Measurements from ENCODE around the gene GPR171. TPM values are rescaled to one million over a fixed set of nuclear protein-coding genes. Genes with fewer than 3 reads are reported as not detected.

The GPR171 gene
- total RNA-seq, 1 donor from 2014 or later = not detected

DNA sequence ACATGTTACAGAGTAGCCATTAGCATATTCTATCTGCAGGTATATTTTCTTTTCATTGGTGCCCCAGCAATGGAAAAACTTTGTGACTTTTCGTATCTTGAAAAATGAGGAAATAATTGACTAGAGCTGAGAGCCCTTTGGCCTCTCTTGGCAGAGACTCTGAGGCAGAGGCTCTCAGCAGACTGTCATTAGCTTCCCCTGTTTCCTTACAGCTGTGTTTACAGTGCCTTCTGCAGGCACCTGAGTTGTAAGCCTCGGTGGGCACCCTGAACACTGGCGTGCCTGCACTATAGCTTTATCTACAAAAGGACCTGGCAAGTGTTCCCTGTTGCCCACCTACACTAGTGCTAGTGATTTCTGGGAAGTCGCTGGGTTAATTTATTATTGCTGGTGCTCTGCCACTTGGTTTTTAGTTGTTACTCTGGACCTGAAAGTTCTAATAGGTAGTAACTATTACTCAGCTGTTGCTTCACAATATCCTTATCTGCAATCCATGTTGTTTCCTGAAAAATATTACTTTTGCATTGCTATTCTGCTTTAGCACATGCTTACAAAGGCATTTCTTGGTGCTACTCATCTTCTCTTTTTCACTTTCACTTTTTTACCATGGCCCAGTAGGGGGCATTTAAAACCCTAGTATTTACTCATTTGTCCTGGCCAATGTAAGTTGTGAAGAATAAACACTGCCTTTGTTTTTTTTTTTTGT is 7.8 kb upstream of the GPR171 start:
- TF ChIP-seq, protein P1, sequence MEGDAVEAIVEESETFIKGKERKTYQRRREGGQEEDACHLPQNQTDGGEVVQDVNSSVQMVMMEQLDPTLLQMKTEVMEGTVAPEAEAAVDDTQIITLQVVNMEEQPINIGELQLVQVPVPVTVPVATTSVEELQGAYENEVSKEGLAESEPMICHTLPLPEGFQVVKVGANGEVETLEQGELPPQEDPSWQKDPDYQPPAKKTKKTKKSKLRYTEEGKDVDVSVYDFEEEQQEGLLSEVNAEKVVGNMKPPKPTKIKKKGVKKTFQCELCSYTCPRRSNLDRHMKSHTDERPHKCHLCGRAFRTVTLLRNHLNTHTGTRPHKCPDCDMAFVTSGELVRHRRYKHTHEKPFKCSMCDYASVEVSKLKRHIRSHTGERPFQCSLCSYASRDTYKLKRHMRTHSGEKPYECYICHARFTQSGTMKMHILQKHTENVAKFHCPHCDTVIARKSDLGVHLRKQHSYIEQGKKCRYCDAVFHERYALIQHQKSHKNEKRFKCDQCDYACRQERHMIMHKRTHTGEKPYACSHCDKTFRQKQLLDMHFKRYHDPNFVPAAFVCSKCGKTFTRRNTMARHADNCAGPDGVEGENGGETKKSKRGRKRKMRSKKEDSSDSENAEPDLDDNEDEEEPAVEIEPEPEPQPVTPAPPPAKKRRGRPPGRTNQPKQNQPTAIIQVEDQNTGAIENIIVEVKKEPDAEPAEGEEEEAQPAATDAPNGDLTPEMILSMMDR (IDR thresholded peaks at IDR 0.05; ENCODE audit: insufficient read depth, low read length, severe bottlenecking) = no peak

DNA sequence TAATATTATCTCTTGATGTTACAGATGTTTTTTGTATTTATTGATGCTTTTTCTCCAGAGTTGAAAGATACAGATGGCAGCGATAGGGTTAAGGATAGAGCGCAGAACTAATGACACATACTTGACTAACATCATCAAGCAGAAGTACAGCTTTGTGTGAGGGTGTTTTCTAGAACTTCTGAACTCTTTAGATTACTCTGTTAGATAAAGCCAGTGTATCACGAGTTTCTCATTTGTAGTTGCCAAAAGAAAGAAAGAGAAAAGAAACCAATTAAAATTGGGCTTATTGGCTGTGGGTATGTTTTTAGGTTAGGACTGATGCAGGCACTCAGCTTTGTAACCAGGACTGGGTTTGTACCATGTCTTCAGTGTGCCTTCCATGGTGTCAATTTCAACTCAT is 6.6 kb upstream of the GPR171 start:
- TF ChIP-seq, protein P1 (IDR thresholded peaks at IDR 0.05; ENCODE audit: insufficient read depth, low read length, severe bottlenecking) = no peak
- H3K27me3 ChIP-seq (ENCODE audit: control insufficient read depth, insufficient read depth, low read length) = no peaks in the 10 kb centered on the region
- peak; percentile 31 for DNase-seq (ENCODE audit: low read depth)
- H3K36me3 ChIP-seq (ENCODE audit: control insufficient read depth, insufficient read depth, low read length) = no peaks in the 10 kb centered on the region
- no peak overlapping the region for H3K4me3 ChIP-seq (ENCODE audit: low read depth, low read length)
- FAIRE-seq = no peak

More for the DNA sequence above, 7.8 kb upstream of the GPR171 start:
- H3K36me3 ChIP-seq (ENCODE audit: control insufficient read depth, insufficient read depth, low read length) = no peaks in the 10 kb centered on the region
- H3K4me3 ChIP-seq (ENCODE audit: low read depth, low read length) = no peak overlapping the region
- FAIRE-seq (no peak), DNase-seq (ENCODE audit: low read depth) (no peak)
- no peaks in the 10 kb centered on the region for H3K27me3 ChIP-seq (ENCODE audit: control insufficient read depth, insufficient read depth, low read length)

DNA sequence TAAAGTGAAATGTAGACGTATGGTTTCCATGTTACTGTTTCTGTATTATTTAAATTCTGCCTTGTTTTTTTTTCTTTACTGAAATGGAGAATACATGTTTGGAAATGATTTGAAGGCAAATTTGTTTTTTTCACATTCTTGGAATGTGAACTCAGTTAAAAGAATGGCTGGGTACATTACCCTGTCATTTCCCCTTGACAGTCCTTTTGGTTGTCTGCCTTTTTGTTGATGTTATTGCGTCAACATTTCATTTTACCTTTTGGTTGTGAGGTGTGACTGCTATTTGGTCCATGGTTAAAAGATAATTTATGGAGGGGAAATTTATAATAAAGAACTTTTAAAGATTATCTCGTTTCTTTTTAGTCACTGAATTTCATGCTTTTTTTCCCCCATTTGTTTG is 3.2 kb upstream of the GPR171 start:
- DNase-seq (ENCODE audit: low read depth) = no peak
- Histone ChIP-seq H3K27me3 (ENCODE audit: control insufficient read depth, insufficient read depth, low read length) (no peaks in the 10 kb centered on the region), H3K4me3 (ENCODE audit: low read depth, low read length) (no peak overlapping the region), H3K36me3 (ENCODE audit: control insufficient read depth, insufficient read depth, low read length) (no peaks in the 10 kb centered on the region)
- FAIRE-seq = no peak
- TF ChIP-seq, protein P1 (IDR thresholded peaks at IDR 0.05; ENCODE audit: insufficient read depth, low read length, severe bottlenecking) = no peak

DNA sequence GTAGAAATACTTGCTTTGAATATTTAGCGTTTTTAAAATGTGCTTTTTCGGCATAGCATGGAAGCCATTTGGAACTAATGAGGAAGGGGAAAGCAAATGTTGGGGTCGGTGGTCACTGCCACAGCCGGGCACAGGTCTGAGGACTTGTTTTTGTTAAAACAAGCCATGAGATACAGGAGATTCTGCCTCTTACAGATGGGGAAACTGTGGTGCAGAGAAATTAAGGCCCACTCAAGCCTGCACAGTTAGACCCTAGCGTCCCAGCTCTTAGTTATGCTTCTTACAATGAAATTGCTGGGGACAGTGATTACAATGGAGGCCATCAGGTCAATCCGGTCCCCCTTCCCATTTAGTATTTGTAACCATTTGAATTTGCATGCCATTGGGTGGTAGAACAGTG is 2.5 kb upstream of the GPR171 start:
- TF ChIP-seq, protein P1 (IDR thresholded peaks at IDR 0.05; ENCODE audit: insufficient read depth, low read length, severe bottlenecking) = no peak

DNA sequence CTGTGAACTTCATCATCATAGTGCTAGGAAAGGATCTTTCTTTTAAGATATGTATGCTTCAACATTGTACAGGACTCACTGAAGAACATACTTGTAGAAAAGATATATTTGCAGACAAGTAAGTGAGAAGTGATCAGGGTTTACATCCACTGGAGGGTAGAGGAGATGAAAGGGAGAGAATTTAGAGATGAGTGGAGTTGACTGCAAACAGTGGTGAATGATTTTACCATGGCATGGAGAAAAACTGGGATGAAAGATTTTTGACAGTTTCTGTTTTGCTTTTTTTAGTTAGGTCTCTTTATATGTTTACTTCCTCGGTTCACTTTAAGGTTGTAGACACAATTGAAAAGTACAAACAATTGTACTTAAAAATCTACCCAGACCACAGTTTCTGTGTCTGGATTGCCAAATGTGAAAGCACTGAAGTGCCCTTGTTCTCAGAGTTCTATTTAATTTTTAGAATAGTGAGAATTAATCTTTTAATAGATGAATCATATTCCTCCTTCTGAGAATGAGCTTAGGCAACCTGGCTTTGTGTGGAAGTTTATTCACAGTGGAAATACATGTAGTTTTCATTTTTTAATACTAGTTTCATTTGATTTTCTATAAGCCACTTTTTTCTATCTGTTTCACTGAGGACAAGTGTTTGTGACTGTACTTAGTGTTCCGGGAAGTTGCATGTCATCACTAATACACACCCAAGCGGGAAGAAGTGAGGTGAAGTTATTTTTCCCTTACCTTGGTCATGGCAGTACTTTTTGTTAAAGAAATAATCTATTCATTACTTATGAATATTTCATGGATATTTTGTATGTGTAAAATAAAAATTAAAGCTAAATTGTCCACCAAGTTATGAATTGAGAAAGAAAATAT is 1.8 kb upstream of the GPR171 start:
- Histone ChIP-seq H3K4me3 (ENCODE audit: low read depth, low read length) (no peak overlapping the region), H3K27me3 (ENCODE audit: control insufficient read depth, insufficient read depth, low read length) (no peaks in the 10 kb centered on the region), H3K36me3 (ENCODE audit: control insufficient read depth, insufficient read depth, low read length) (no peaks in the 10 kb centered on the region)
- TF ChIP-seq, protein P1 (IDR thresholded peaks at IDR 0.05; ENCODE audit: insufficient read depth, low read length, severe bottlenecking) = no peak
- DNase-seq (ENCODE audit: low read depth) (no peak), FAIRE-seq (no peak)

More for the DNA sequence above, 2.5 kb upstream of the GPR171 start:
- Histone ChIP-seq H3K36me3 (ENCODE audit: control insufficient read depth, insufficient read depth, low read length) (no peaks in the 10 kb centered on the region), H3K27me3 (ENCODE audit: control insufficient read depth, insufficient read depth, low read length) (no peaks in the 10 kb centered on the region), H3K4me3 (ENCODE audit: low read depth, low read length) (no peak overlapping the region)
- no peak for DNase-seq (ENCODE audit: low read depth)
- FAIRE-seq = no peak
